Kidney (tissue), 14 donors: ENCODE measurements around the gene MAGED1. TPM values are rescaled to one million over a fixed set of nuclear protein-coding genes. Genes with fewer than 3 reads are reported as not detected.

Experiments used
- DNase-seq, 5 donors: peaks; one replicate each; pipeline ENCODE4 v3.0.0-alpha.2; 2013 to 2020
- FAIRE-seq: peaks from 2 replicates; lab custom pipeline; 2012; peaks lifted over from hg19 to GRCh38; lab: Jason Lieb, UNC
- H3K27ac ChIP-seq, 2 donors: one replicate each; pipeline ENCODE4 v1.7.0; 2013; ENCODE audit warnings: low read depth in 2 of 2, low read length in 2 of 2, inconsistent platforms in 1 of 2
- H3K27me3 ChIP-seq: one replicate; pipeline ENCODE4 v1.7.1; 2013; ENCODE audit warnings: low read length, inconsistent platforms; ENCODE audit not compliant: control insufficient read depth, insufficient read depth
- H3K36me3 ChIP-seq, 3 donors: one replicate each; pipeline versions ENCODE4 v1.7.0 to v1.7.1; 2013; ENCODE audit warnings: low read length in 3 of 3, control low read depth in 1 of 3, inconsistent platforms in 1 of 3; ENCODE audit not compliant: insufficient read depth in 3 of 3, control insufficient read depth in 2 of 3
- H3K4me1 ChIP-seq, 3 donors: one replicate each; pipeline versions ENCODE4 v1.7.0 to v1.7.1; 2013; ENCODE audit warnings: low read length in 3 of 3, inconsistent platforms in 1 of 3, low read depth in 1 of 3; ENCODE audit not compliant: control insufficient read depth in 2 of 3, insufficient read depth in 2 of 3
- H3K4me3 ChIP-seq, 3 donors: one replicate each; pipeline versions ENCODE4 v1.7.0 to v1.8.1; 2013; ENCODE audit warnings: low read length in 3 of 3, control low read depth in 1 of 3, inconsistent platforms in 1 of 3
- H3K9ac ChIP-seq, 3 donors: one replicate each; pipeline versions ENCODE4 v1.7.0 to v1.7.1; 2013; ENCODE audit warnings: low read length in 3 of 3, control low read depth in 1 of 3, inconsistent platforms in 1 of 3
- H3K9me3 ChIP-seq, 3 donors: one replicate each; pipeline versions ENCODE4 v1.7.0 to v1.7.1; 2013; ENCODE audit warnings: low read length in 3 of 3, control low read depth in 1 of 3, inconsistent platforms in 1 of 3; ENCODE audit not compliant: control insufficient read depth in 2 of 3, insufficient read depth in 1 of 3
- intact Hi-C: fragments of 100-400 bp; cut with DNase I; formaldehyde crosslinking; loops from one replicate; pipeline ENCODE4 v1.11.1; 2022
- polyA plus RNA-seq: library from polyadenylated mRNA; stranded (reverse); fragments of 350-450 nt; fragmentation: Illumina TruSeq; extraction: RNeasy Lipid Tissue Mini Kit (QIAGEN cat#74804); gene quantifications from one replicate; pipeline ENCODE4 v1.2.3, GENCODE V29; 2014; ENCODE audit warnings: low read depth, low replicate concordance; ENCODE audit not compliant: insufficient read depth
- total RNA-seq: library from RNA; stranded (reverse); fragmentation: NEBNext Ultra II Directional; extraction: Animal tissue kit (Norgen Biotek cat#: 25700); gene quantifications from one replicate; pipeline ENCODE4 v1.2.1, GENCODE V29; 2021
- TF ChIP-seq, protein P1 (sequence below): IDR thresholded peaks from 3 replicates; pipeline ENCODE4 v1.5.1; 2012; ENCODE audit warnings: mild to moderate bottlenecking, moderate library complexity, borderline replicate concordance; ENCODE audit not compliant: insufficient read depth; ENCODE audit errors: extremely low read depth
- donor health status: control.
- donor health status: control.
- donor health status: control.
- donor health status: control.
- donor health status: control.
- donor health status: DM: yes; HTN: yes; CAD: no.
- donor health status: Normal renal cell carcinoma (clear cell type).

The MAGED1 gene
- total and polyA plus RNA-seq, 2 donors from 2014 or later = 104 TPM

DNA sequence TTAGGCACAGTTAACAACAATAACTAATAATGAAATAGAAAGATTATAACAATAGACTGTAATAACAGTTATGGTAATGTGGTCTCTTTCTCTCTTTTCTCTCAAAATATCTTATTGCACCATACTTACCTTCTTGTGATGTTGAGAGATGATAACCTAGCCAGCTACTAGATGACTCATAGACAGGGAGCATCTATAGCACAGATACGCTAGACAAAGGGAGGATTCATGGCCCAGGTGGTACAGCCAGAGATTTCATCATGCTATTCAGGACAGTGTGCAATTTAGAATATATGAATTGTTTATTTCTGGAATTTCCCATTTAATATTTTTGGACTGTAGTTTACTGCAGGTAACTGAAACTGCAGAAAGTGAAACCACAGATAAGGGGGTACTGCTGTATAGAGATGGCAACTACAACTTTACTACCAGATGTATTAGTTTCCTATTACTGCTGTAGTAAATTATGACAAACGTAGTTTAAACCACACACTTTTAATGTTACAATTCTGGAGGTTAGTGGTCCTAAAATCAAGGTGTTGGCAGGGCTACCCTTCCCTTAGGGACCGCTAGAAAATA lies 41.8 kb upstream of the MAGED1 start:
- DNase-seq (no peak), FAIRE-seq (no peak)
- no peak overlapping the region for H3K27ac ChIP-seq
- H3K4me1 ChIP-seq = no peaks in the 10 kb centered on the region
- peaks cover 0 to 2% (median 0%) of the 10 kb centered on the region in 3 donors for H3K9me3 ChIP-seq
- intact Hi-C loops = no loop called here
- no peak overlapping the region for H3K4me3 ChIP-seq
- H3K27me3 ChIP-seq = no peaks in the 10 kb centered on the region
- no peaks in the 10 kb centered on the region for H3K36me3 ChIP-seq
- TF ChIP-seq, protein P1, sequence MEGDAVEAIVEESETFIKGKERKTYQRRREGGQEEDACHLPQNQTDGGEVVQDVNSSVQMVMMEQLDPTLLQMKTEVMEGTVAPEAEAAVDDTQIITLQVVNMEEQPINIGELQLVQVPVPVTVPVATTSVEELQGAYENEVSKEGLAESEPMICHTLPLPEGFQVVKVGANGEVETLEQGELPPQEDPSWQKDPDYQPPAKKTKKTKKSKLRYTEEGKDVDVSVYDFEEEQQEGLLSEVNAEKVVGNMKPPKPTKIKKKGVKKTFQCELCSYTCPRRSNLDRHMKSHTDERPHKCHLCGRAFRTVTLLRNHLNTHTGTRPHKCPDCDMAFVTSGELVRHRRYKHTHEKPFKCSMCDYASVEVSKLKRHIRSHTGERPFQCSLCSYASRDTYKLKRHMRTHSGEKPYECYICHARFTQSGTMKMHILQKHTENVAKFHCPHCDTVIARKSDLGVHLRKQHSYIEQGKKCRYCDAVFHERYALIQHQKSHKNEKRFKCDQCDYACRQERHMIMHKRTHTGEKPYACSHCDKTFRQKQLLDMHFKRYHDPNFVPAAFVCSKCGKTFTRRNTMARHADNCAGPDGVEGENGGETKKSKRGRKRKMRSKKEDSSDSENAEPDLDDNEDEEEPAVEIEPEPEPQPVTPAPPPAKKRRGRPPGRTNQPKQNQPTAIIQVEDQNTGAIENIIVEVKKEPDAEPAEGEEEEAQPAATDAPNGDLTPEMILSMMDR = no peak
- H3K9ac ChIP-seq = no peak overlapping the region

DNA sequence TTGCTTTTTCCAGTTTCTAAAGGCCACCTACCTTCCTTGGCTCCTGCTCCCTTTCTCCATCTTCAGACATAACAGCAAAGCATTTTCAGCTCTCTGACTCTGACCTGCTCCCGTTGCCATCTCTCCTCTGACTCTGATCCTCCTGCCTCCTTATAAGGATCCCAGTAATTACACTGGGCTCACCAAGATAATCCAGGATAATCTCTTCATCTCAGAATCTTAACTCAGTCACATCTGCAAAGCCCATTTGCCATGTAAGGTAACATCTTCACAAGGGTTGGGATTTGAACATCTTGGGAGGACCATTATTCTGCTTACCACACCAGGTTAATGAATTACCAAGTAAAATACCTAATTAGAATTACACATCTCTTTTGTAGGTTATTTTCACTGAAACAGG lies 41.3 kb upstream of the MAGED1 start:
- Histone ChIP-seq H3K27ac (no peak overlapping the region), H3K27me3 (no peaks in the 10 kb centered on the region), H3K36me3 (no peaks in the 10 kb centered on the region), H3K9me3 (peaks cover 0 to 7% (median 0%) of the 10 kb centered on the region in 3 donors), H3K9ac (no peak overlapping the region), H3K4me3 (no peak overlapping the region), H3K4me1 (no peaks in the 10 kb centered on the region)
- FAIRE-seq (no peak), DNase-seq (no peak)
- TF ChIP-seq, protein P1 = no peak
- intact Hi-C loops = no loop called here

DNA sequence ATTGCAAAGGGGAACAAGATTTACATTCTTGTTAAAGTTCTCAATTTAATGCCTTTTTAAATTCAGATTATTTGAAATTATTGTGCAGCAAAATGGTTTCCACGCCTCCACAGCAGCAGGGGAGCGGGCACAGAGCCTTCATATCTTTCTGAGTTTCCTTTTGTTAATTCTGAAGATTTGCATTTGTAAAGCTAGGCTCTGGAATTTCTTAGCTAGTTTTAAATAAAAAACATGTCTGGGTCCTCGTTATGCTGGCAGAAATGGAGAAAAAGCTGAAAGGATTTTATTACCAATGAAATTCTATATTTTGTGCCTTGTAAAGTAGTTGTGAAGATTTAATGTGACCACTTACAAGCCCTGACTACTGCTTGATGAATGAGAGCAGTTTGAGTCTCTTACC lies 40.8 kb upstream of the MAGED1 start:
- peaks cover 0 to 10% (median 0%) of the 10 kb centered on the region in 3 donors for H3K9me3 ChIP-seq
- DNase-seq (no peak), FAIRE-seq (no peak)
- H3K4me1 ChIP-seq = no peaks in the 10 kb centered on the region
- intact Hi-C loops = no loop called here
- H3K4me3 ChIP-seq = no peak overlapping the region
- no peaks in the 10 kb centered on the region for H3K27me3 ChIP-seq
- TF ChIP-seq, protein P1 = no peak
- H3K36me3 ChIP-seq = no peaks in the 10 kb centered on the region
- H3K27ac ChIP-seq = no peak overlapping the region
- no peak overlapping the region for H3K9ac ChIP-seq

DNA sequence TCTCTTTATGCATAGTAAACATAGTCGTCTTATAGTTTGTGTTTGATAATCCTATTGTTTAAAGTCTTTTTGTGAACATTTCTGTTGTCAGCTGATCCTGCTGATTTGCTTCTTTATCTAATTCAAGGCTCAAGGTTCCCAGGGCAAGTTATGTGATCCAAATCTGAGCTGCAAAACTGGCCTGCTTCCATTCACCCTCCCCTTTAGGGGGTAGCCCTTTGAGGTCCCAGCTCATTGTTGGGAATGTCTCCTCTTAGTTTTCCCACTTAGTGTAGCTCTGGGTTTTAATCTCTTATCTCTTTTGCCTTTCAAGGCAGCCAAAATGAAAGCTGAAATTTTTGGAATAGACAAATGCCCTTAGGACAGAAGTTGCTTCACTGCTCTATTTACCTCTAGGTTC lies 40.2 kb upstream of the MAGED1 start:
- Histone ChIP-seq H3K4me3 (no peak overlapping the region), H3K27me3 (no peaks in the 10 kb centered on the region), H3K36me3 (no peaks in the 10 kb centered on the region), H3K4me1 (no peaks in the 10 kb centered on the region), H3K27ac (no peak overlapping the region), H3K9me3 (peaks cover 0 to 12% (median 0%) of the 10 kb centered on the region in 3 donors), H3K9ac (no peak overlapping the region)
- FAIRE-seq (no peak), DNase-seq (no peak)
- intact Hi-C loops = no loop called here
- TF ChIP-seq, protein P1 = no peak
